NCI-H128 (cell line): ENCODE measurements around the gene EPO.
"Not testable (repeated sequence)": the region's sequence is repeated elsewhere in the genome, so short reads cannot be mapped to it uniquely, and the experiment has no call there.

Experiments used
- DNase-seq: peaks from one replicate; lab custom pipeline; 2025; ENCODE audit not compliant: unreplicated experiment; lab: John Stamatoyannopoulos, UW

EPO gene

GRCh38 chr7:100701089-100701488 is 19.2 kb upstream of the EPO start:
- DNase-seq: not testable (repeated sequence)

GRCh38 chr7:100705320-100705752 is 14.9 kb upstream of the EPO start:
- DNase-seq: peak; percentile 28

GRCh38 chr7:100705753-100706671 is 14.3 kb upstream of the EPO start, which contains the start of gene POP7:
TSS of gene POP7 (plus strand) at chr7:100706121. CDS start at chr7:100706831, 710 bp downstream.
- peak; percentile 96 for DNase-seq

GRCh38 chr7:100706672-100707311 is 13.5 kb upstream of the EPO start:
- DNase-seq: no peak

GRCh38 chr7:100708395-100708794 is 11.9 kb upstream of the EPO start:
- no peak for DNase-seq

GRCh38 chr7:100710452-100710851 is 9.8 kb upstream of the EPO start:
- no peak for DNase-seq

GRCh38 chr7:100711369-100711768 is 8.9 kb upstream of the EPO start:
- DNase-seq: no peak

- no peak for DNase-seq
These were observed 5.5 kb upstream of the EPO start for GRCh38 chr7:100714725-100715124.

GRCh38 chr7:100717073-100717472 is 3.2 kb upstream of the EPO start:
- not testable (repeated sequence) for DNase-seq

- no peak for DNase-seq
These were observed 567 bp upstream of the EPO start for GRCh38 chr7:100719523-100720278.

GRCh38 chr7:100720671-100721504 is 620 bp downstream of the EPO start:
- no peak for DNase-seq

GRCh38 chr7:100721505-100721812 is 1.2 kb downstream of the EPO start:
- DNase-seq: no peak

- DNase-seq: no peak
These were observed 2.4 kb downstream of the EPO start for GRCh38 chr7:100722480-100723212.

GRCh38 chr7:100723732-100724275 is 3.5 kb downstream of the EPO start:
- DNase-seq: no peak

GRCh38 chr7:100724364-100724763 is 4.1 kb downstream of the EPO start:
- not testable (repeated sequence) for DNase-seq

GRCh38 chr7:100726996-100727761 is 6.9 kb downstream of the EPO start:
- DNase-seq: no peak

GRCh38 chr7:100728196-100728595 is 7.9 kb downstream of the EPO start:
- DNase-seq: no peak

GRCh38 chr7:100730136-100730800 is 10.0 kb downstream of the EPO start:
- DNase-seq: no peak
